PC-3 (cell line): ENCODE results near the gene WDR6.

ENCODE experiments used
- EZH2 ChIP-seq: fragments of 300-600 bp; sonication (generic); IDR thresholded peaks from one replicate; pipeline ENCODE4 v1.6.1; 2017; ENCODE audit warnings: antibody characterized with exemption, mild to moderate bottlenecking, low read length; ENCODE audit not compliant: unreplicated experiment
- EZH2phosphoT487 ChIP-seq: fragments of 300-600 bp; sonication (generic); IDR thresholded peaks from 2 replicates; pipeline ENCODE4 v1.6.1; 2018; ENCODE audit warnings: mild to moderate bottlenecking, antibody characterized with exemption, low read length, borderline replicate concordance
- TF ChIP-seq, protein P1 (sequence below): fragments of 300-600 bp; sonication (generic); conservative IDR thresholded peaks from 2 replicates; pipeline ENCODE4 v1.5.1; 2017; ENCODE audit warnings: antibody characterized with exemption, low read depth, mild to moderate bottlenecking, low read length

- TF ChIP-seq, protein P1, sequence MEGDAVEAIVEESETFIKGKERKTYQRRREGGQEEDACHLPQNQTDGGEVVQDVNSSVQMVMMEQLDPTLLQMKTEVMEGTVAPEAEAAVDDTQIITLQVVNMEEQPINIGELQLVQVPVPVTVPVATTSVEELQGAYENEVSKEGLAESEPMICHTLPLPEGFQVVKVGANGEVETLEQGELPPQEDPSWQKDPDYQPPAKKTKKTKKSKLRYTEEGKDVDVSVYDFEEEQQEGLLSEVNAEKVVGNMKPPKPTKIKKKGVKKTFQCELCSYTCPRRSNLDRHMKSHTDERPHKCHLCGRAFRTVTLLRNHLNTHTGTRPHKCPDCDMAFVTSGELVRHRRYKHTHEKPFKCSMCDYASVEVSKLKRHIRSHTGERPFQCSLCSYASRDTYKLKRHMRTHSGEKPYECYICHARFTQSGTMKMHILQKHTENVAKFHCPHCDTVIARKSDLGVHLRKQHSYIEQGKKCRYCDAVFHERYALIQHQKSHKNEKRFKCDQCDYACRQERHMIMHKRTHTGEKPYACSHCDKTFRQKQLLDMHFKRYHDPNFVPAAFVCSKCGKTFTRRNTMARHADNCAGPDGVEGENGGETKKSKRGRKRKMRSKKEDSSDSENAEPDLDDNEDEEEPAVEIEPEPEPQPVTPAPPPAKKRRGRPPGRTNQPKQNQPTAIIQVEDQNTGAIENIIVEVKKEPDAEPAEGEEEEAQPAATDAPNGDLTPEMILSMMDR = no peak
- TF ChIP-seq EZH2phosphoT487 (no peak), EZH2 (no peak)
Measured at GRCh38 chr3:48996640-48997039, 10.6 kb upstream of the WDR6 start.
